ENCODE measurements around the gene ITGA4. TPM values are rescaled to one million over a fixed set of nuclear protein-coding genes. Genes with fewer than 3 reads are reported as not detected.

Gene ITGA4
- total RNA-seq, 4 donors from 2014 or later: 2.0 to 5.7 (median 3.9) TPM

DNA sequence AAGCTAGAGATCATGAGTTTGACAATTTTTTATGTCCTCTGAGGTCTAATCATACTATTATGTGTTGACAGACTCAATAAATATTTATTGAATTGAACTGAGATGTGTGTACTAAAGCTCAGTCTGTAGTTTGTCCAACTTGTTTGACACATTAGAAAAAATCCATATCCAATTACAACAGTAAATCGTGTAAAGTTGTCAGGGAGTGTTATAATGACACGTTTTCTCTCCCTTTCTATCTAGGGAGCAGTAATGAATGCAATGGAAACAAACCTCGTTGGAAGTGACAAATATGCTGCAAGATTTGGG lies 28.4 kb downstream of the ITGA4 start:
- intact Hi-C loops (cut with DNase I; ENCODE audit: low total_unique reads): no loop called here
- no peak for TF ChIP-seq POLR2A (IDR thresholded peaks at IDR 0.05)
- TF ChIP-seq, protein P1, sequence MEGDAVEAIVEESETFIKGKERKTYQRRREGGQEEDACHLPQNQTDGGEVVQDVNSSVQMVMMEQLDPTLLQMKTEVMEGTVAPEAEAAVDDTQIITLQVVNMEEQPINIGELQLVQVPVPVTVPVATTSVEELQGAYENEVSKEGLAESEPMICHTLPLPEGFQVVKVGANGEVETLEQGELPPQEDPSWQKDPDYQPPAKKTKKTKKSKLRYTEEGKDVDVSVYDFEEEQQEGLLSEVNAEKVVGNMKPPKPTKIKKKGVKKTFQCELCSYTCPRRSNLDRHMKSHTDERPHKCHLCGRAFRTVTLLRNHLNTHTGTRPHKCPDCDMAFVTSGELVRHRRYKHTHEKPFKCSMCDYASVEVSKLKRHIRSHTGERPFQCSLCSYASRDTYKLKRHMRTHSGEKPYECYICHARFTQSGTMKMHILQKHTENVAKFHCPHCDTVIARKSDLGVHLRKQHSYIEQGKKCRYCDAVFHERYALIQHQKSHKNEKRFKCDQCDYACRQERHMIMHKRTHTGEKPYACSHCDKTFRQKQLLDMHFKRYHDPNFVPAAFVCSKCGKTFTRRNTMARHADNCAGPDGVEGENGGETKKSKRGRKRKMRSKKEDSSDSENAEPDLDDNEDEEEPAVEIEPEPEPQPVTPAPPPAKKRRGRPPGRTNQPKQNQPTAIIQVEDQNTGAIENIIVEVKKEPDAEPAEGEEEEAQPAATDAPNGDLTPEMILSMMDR (IDR thresholded peaks at IDR 0.05): no peak
- H3K4me3 ChIP-seq (ENCODE audit: low read depth, poor library complexity, severe bottlenecking): no peak overlapping the region
- no peak for DNase-seq (ENCODE audit: low spot score in 2 of 2)
- 46 to 64% methylated on average over 3 of the region's 3 CpGs for WGBS, 2 donors

DNA sequence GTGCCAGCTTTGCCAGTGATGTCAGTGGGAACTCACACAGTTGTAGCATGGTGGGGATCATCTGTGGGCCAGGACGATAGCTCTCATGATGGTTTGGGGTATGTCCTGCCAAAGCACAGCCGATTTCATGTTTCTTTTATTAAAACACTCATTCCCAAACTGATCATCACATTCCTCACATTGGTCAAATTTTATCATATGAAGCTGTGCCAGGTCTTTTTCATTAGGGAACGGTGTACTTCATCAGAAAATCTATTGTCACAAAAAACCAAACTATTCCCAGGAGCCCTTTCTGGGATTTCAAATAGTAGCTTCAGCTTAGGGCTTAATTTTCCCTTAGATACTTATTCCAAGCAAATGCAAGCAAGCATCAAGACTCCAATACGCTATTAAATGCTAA lies 42.0 kb downstream of the ITGA4 start:
- no peak for TF ChIP-seq POLR2A (IDR thresholded peaks at IDR 0.05)
- TF ChIP-seq, protein P1 (IDR thresholded peaks at IDR 0.05): no peak
- WGBS, 2 donors: 81 to 84% methylated on average over 4 of the region's 4 CpGs
- H3K4me3 ChIP-seq (ENCODE audit: low read depth, poor library complexity, severe bottlenecking): no peak overlapping the region
- intact Hi-C loops (cut with DNase I; ENCODE audit: low total_unique reads): no loop called here
- DNase-seq (ENCODE audit: low spot score in 2 of 2): no peak

DNA sequence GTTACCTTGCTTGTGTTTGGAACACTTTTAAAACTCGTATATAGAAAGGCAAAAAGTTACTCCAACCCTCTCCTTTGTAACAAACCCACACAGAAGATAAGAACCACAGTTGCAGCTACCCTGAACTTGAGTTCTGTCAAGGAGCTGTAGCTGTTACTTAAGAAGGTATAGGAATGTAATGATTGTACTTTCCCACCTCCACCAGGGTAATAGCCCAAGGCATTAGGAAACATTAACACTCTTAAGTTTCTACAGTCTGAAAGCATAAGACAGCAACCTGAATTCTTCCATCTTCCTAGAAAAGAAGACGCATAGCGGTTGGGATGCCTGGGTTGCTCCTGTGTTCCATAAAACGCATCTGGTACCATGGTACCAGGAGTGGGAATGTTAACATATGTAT lies 43.0 kb downstream of the ITGA4 start:
- H3K4me3 ChIP-seq (ENCODE audit: low read depth, poor library complexity, severe bottlenecking): no peak overlapping the region
- WGBS, 2 donors: 92 to 94% methylated on average over 4 of the region's 4 CpGs
- no peak for TF ChIP-seq POLR2A (IDR thresholded peaks at IDR 0.05)
- TF ChIP-seq, protein P1 (IDR thresholded peaks at IDR 0.05): no peak
- intact Hi-C loops (cut with DNase I; ENCODE audit: low total_unique reads): no loop called here
- DNase-seq (ENCODE audit: low spot score in 2 of 2): no peak

DNA sequence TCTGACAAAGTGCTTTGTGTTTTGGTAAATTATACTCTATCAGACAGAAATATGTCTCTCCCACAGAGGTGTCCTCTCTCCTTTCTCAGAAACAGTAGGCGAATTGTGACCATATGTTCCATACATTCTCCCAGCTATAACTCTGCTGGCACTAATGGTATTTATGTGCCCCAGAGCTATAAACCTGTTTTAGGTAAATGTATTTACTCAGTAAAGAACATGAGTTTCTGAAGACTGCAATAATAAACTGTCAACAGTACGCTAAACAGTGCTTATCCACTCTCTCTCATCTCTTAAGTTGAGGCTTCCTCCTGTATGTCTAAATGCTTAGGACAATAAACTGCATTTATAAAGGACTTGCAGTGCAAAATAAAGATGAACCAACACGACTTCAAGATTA lies 58.5 kb downstream of the ITGA4 start:
- intact Hi-C loops (cut with DNase I; ENCODE audit: low total_unique reads): no loop called here
- TF ChIP-seq, protein P1 (IDR thresholded peaks at IDR 0.05): no peak
- no peak for TF ChIP-seq POLR2A (IDR thresholded peaks at IDR 0.05)
- no peak for DNase-seq (ENCODE audit: low spot score in 2 of 2)
- WGBS, 2 donors: 49 to 55% methylated on average over 3 of the region's 3 CpGs
- H3K4me3 ChIP-seq (ENCODE audit: low read depth, poor library complexity, severe bottlenecking): no peak overlapping the region

DNA sequence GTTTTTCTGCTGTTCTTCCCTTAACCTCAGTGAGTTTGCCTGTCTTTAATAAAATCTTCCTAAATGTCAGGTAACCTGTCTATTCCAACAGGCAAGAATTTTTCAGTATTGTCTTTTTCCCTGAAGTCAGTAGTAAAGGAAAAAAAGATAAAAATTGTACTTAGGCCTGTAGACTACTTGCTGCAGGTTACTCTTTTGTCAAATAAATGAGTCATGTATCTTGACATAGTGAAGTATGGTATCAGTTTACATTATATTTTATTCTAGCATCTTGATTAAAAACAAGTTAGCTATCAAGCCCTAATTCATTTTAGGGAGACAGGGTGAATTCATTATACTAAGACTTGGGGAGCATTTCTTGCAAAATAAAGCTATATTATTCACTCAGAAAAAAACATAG lies 59.8 kb downstream of the ITGA4 start:
- TF ChIP-seq, protein P1 (IDR thresholded peaks at IDR 0.05): no peak
- no peak for TF ChIP-seq POLR2A (IDR thresholded peaks at IDR 0.05)
- intact Hi-C loops (cut with DNase I; ENCODE audit: low total_unique reads): no loop called here
- no peak overlapping the region for H3K4me3 ChIP-seq (ENCODE audit: low read depth, poor library complexity, severe bottlenecking)
- no peak for DNase-seq (ENCODE audit: low spot score in 2 of 2)

DNA sequence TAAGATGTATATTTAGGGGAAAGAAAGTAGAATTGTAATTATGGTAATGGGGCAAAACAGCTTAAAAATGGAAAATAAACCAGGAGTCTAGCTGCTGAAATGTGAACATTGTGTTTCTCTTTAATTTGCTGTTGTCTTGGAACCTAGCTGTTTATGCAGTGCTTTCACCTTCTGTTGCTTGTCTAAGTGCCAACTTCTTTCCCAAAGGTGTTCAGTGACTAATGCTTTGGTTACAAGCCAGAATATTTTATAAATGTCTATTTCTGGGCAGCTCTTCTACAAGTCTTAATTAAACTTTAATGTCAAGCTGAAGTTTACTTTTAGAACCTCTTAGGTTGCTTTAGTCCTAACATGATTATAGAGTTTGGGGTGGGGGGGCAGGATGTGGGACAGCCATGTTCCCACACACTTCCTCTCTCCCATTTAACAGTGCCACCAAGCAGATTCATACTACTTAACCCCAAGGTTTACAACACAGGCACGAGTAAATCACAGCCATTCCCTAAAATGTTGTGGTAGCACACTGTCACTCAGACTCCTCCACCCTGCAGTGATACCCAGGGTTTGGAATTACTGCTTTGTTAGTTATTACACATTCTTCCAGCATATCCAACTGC lies 60.6 kb downstream of the ITGA4 start:
- H3K4me3 ChIP-seq (ENCODE audit: low read depth, poor library complexity, severe bottlenecking): no peak overlapping the region
- TF ChIP-seq POLR2A (IDR thresholded peaks at IDR 0.05): no peak
- TF ChIP-seq, protein P1 (IDR thresholded peaks at IDR 0.05): no peak
- 25% methylated on average over 1 of the region's 1 CpG for WGBS, 2 donors
- intact Hi-C loops (cut with DNase I; ENCODE audit: low total_unique reads): no loop called here
- no peak for DNase-seq (ENCODE audit: low spot score in 2 of 2)

Measured in lower leg skin (tissue), 4 donors.